Stomach (tissue), 9 donors: ENCODE data around the gene TBCD. TPM values are rescaled to one million over a fixed set of nuclear protein-coding genes. Genes with fewer than 3 reads are reported as not detected.

ENCODE experiments used
- DNase-seq, 2 donors: peaks; one replicate each; pipeline versions ENCODE4 v3.0.0 to v3.0.0-alpha.2; 2013 to 2019
- H3K27ac ChIP-seq, 5 donors: fragments of 200-600 bp in 4 of 5; sonication (generic) in 4 of 5; one replicate each; pipeline ENCODE4 v1.5.1; 2013 to 2019; ENCODE audit warnings: mild to moderate bottlenecking in 1 of 5, moderate library complexity in 1 of 5
- H3K27me3 ChIP-seq, 3 donors: fragments of 200-600 bp; sonication (generic); one replicate each; pipeline ENCODE4 v1.5.1; 2017 to 2019; ENCODE audit warnings: mixed run types in 1 of 3
- H3K36me3 ChIP-seq, 4 donors: fragments of 200-600 bp; sonication (generic); 1 replicate in 3 of 4; 2 replicates in 1 of 4; pipeline ENCODE4 v1.5.1; 2016 to 2019
- H3K4me1 ChIP-seq, 4 donors: fragments of 200-600 bp; sonication (generic); one replicate each; pipeline ENCODE4 v1.5.1; 2016 to 2019
- H3K4me3 ChIP-seq, 4 donors: fragments of 200-600 bp; sonication (generic) in 3 of 4; one replicate each; pipeline ENCODE4 v1.5.1; 2016 to 2019; ENCODE audit warnings: mild to moderate bottlenecking in 1 of 4
- H3K9me3 ChIP-seq, 4 donors: fragments of 200-600 bp; sonication (generic); one replicate each; pipeline ENCODE4 v1.5.1; 2016 to 2019
- EP300 ChIP-seq: sonication (generic); formaldehyde crosslinking; IDR thresholded peaks from one replicate; pipeline ENCODE4 v1.6.1; 2017; ENCODE audit warnings: antibody characterized with exemption
- POLR2A ChIP-seq, 4 donors: fragments of 450-650 bp; IDR thresholded peaks; one replicate each; pipeline ENCODE4 v1.6.1; 2016; ENCODE audit warnings: antibody characterized with exemption in 4 of 4, control low read depth in 2 of 4, mild to moderate bottlenecking in 1 of 4, moderate library complexity in 1 of 4
- POLR2AphosphoS5 ChIP-seq, 3 donors: sonication (generic); formaldehyde crosslinking; IDR thresholded peaks; one replicate each; pipeline ENCODE4 v1.6.1; 2016; ENCODE audit warnings: antibody characterized with exemption in 3 of 3
- WGBS, 5 donors: extraction: QIAGEN DNeasy Blood & Tissue Kit in 3 of 5; methylation state at CpG; one replicate each; pipeline versions ENCODE4 v1.1.5 to v1.1.7; 2013 to 2018; 5-methylcytosine and 5-hydroxymethylcytosine counted together
- intact Hi-C: fragments of 100-400 bp; cut with DNase I; formaldehyde crosslinking; loops from one replicate; pipeline ENCODE4 v1.15.1; 2023; ENCODE audit warnings: low total_unique reads
- polyA plus RNA-seq, 3 donors: library from polyadenylated mRNA; stranded (reverse); fragments of 200-250 nt; gene quantifications; one replicate each; pipeline ENCODE4 v1.2.3, GENCODE V29; 2013
- total RNA-seq, 5 donors: library from RNA; depleted of rRNA; stranded (reverse); fragments of >200 nt; gene quantifications; one replicate each; pipeline versions ENCODE4 v1.1.0 to v1.2.3, GENCODE V29; 2014 to 2016
- TF ChIP-seq, protein P1 (sequence below), 7 experiments: fragments of 450-650 bp in 4 of 7; fragments of 200-600 bp in 3 of 7; sonication (generic) in 3 of 7; IDR thresholded peaks; one replicate each; pipeline ENCODE4 v1.5.1; 2016 to 2019; ENCODE audit warnings: antibody characterized with exemption in 7 of 7, control low read depth in 2 of 7, mild to moderate bottlenecking in 1 of 7
- donor health status: healthy with polysubstance abuse.
- donor health status: Bipolar disorder and iron deficiency.
- donor health status: healthy.

Gene TBCD
- total and polyA plus RNA-seq, 8 donors = 51.2 to 155 (median 101) TPM

DNA sequence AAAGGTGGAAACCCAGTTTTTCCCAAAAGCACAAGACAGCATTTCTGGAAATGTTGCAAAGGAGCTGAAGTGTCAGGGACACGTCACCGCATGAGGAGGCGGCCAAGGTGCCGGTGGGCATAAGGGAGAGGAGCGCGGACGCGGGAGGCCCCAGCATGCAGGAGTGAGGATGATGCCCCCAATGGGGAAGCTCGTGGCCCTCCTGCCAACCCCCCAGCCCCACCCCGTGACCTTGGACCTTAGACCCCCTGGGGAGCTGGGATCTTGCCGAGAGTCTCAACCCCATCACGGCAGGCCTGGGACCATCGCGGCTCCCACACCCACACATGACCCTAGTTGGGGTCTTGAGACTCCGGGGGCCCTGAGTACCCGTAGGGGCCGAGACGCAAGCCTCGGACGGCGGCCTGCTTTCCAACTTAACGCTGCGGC, 208.1 kb downstream of the TBCD start:
- TF ChIP-seq, protein P1, sequence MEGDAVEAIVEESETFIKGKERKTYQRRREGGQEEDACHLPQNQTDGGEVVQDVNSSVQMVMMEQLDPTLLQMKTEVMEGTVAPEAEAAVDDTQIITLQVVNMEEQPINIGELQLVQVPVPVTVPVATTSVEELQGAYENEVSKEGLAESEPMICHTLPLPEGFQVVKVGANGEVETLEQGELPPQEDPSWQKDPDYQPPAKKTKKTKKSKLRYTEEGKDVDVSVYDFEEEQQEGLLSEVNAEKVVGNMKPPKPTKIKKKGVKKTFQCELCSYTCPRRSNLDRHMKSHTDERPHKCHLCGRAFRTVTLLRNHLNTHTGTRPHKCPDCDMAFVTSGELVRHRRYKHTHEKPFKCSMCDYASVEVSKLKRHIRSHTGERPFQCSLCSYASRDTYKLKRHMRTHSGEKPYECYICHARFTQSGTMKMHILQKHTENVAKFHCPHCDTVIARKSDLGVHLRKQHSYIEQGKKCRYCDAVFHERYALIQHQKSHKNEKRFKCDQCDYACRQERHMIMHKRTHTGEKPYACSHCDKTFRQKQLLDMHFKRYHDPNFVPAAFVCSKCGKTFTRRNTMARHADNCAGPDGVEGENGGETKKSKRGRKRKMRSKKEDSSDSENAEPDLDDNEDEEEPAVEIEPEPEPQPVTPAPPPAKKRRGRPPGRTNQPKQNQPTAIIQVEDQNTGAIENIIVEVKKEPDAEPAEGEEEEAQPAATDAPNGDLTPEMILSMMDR (IDR thresholded peaks at IDR 0.05) = no peak
- no peak for TF ChIP-seq POLR2A (IDR thresholded peaks at IDR 0.05)
- no peak for TF ChIP-seq POLR2AphosphoS5 (IDR thresholded peaks at IDR 0.05)
- no peak for TF ChIP-seq EP300
- Histone ChIP-seq H3K4me3 (no peak overlapping the region), H3K27ac (no peak overlapping the region), H3K36me3 (peaks cover 0 to 15% (median 0%) of the 10 kb centered on the region in 4 donors), H3K27me3 (no peaks in the 10 kb centered on the region), H3K9me3 (peaks cover 0 to 14% (median 2%) of the 10 kb centered on the region in 4 donors), H3K4me1 (peaks cover 0 to 11% (median 10%) of the 10 kb centered on the region in 4 donors)
- DNase-seq = peak in 1 of 2 donors; percentile 19
- WGBS, 5 donors = 96 to 97% (median 96%) methylated on average over 11 to 23 of the region's 23 CpGs
- intact Hi-C loops = no loop called here

DNA sequence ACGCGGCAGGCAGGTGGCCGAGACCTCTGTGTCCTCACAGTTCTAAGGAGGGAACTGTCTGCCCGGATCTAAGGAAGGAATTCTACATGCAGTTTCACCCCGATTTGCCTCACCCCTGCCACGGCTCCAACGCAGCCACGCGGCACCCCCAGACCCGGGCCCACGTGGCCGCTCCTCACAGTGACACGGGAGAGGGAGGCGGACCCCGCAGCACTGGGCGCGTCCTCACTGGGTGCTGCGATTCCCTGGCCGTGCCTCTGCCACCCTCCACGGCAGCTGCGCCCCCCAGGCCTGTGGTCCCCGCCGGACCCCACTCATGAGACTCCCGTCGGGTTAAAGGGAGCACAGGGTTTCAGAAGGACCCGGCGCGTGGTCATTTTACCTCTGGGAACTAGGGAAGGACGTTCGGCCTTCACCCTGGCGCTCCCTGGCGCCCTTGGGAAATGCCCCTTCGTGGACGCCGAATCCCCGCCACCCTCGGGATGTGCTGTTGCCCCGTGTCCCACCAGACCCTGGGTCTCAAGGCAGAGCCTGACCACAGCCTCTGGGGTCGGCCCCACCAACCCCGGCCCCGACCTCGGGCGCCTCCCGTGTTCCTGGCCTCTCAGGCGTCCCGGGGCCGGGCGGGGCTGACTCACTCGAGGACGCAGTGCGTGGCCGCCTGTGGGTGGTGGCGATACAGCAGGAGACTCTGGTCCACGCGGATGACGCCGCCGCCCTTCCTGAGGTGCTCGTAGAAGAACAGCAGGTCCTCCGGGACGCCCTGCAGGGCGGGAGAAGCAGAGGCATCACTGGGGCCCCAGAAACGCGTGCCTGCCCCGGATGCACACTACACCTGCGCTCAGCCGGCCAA, 208.8 kb downstream of the TBCD start:
- TF ChIP-seq, protein P1 (IDR thresholded peaks at IDR 0.05) = no peak
- TF ChIP-seq EP300 = no peak
- no peak for TF ChIP-seq POLR2AphosphoS5 (IDR thresholded peaks at IDR 0.05)
- no peak for TF ChIP-seq POLR2A (IDR thresholded peaks at IDR 0.05)
- H3K4me3 ChIP-seq = no peak overlapping the region
- peaks cover 0 to 15% (median 0%) of the 10 kb centered on the region in 4 donors for H3K36me3 ChIP-seq
- peaks cover 0 to 8% (median 2%) of the 10 kb centered on the region in 4 donors for H3K9me3 ChIP-seq
- 96 to 97% (median 97%) methylated on average over 59 to 67 of the region's 67 CpGs for WGBS, 5 donors
- no peaks in the 10 kb centered on the region for H3K27me3 ChIP-seq
- intact Hi-C loops = no loop called here
- DNase-seq = peak in 1 of 2 donors; percentile 24
- H3K27ac ChIP-seq = no peak overlapping the region
- peaks cover 0 to 11% (median 10%) of the 10 kb centered on the region in 4 donors for H3K4me1 ChIP-seq

DNA sequence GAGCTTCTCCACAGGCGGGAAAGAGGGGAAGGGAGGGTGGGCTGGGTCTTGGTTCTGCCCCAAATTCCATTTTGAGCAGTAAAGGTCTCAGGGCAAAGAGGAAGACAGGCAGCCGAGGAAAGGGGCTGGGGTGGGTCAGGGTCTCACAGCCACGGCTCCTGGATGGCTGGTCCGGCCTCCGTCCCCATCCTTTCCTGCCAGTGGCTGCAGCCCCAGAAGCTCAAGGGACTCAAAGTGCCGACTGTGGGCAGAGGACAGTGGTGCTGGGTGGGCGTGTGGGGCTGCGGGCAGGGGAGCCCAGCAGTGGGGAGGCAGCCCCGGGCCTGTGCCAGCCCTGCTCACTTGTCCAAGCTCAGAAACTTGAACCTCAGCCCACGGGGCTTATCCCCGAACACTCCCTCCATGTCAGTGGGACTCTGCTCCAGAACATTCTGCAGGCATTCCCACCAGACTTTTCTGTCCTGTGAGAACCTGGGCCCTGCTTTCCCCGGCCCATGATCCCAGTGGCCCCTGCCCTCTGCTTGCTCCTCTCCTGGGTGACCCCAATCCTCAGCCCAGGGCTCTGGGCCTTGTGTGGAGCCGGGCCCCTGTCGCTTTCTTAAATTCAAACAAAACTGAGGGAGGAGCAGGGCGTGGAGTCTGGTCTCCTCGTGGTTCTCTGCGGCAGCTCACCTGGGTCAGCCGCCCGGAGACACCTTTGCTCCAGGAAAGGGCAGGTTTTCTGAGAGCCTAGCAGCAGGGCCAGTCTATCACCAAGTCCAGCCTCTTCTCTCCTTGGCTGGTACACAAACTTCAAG, 209.7 kb downstream of the TBCD start:
- Histone ChIP-seq H3K27me3 (no peaks in the 10 kb centered on the region), H3K36me3 (peaks cover 0 to 7% (median 0%) of the 10 kb centered on the region in 4 donors), H3K4me3 (no peak overlapping the region), H3K9me3 (no peaks in the 10 kb centered on the region), H3K4me1 (peaks cover 0 to 11% (median 10%) of the 10 kb centered on the region in 4 donors), H3K27ac (no peak overlapping the region)
- peak in 1 of 2 donors; percentile 25 for DNase-seq
- TF ChIP-seq EP300 (no peak), POLR2A (IDR thresholded peaks at IDR 0.05) (no peak), POLR2AphosphoS5 (IDR thresholded peaks at IDR 0.05) (no peak)
- TF ChIP-seq, protein P1 (IDR thresholded peaks at IDR 0.05) = no peak
- intact Hi-C loops = no loop called here
- 73 to 86% (median 79%) methylated on average over 13 to 19 of the region's 19 CpGs for WGBS, 5 donors

DNA sequence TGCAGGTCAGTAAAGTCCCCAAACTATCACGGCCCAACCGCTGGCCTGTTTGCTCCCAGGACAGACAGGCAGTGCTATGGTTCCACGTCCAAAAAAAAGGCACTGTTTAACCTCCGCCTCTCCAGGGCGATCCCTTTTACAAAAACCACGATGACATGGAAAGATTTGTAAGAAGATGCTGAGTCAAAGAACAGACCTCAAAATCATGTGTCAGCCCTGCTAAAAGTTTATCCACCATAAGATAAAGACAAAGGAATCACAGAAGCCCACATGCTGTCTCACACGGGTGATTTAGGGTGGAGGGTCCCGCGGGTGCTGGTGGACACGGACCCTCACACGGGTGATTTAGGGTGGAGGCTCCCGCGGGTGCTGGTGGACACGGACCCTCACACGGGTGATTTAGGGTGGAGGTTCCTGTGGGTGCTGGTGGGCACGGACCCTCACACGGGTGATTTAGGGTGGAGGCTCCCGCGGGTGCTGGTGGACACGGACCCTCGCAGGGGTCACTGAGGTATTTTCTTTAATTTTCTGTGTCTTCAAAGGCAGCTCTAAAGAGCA, 210.4 kb downstream of the TBCD start:
- peaks cover 0 to 11% (median 10%) of the 10 kb centered on the region in 4 donors for H3K4me1 ChIP-seq
- TF ChIP-seq POLR2AphosphoS5 (IDR thresholded peaks at IDR 0.05) = no peak
- TF ChIP-seq EP300 = no peak
- no peak for TF ChIP-seq POLR2A (IDR thresholded peaks at IDR 0.05)
- H3K27ac ChIP-seq = peak overlapping the region in 1 of 5 donors; percentile 68
- peak in 1 of 2 donors; percentile 17 for DNase-seq
- H3K9me3 ChIP-seq = no peaks in the 10 kb centered on the region
- peaks cover 0 to 1% (median 0%) of the 10 kb centered on the region in 4 donors for H3K36me3 ChIP-seq
- intact Hi-C loops = no loop called here
- 76 to 85% (median 80%) methylated on average over 20 to 21 of the region's 21 CpGs for WGBS, 5 donors
- H3K4me3 ChIP-seq = no peak overlapping the region
- no peaks in the 10 kb centered on the region for H3K27me3 ChIP-seq
